Hepatocyte (in vitro differentiated cells): ENCODE data around the gene VPS37C.
"Not testable (repeated sequence)": the region's sequence is repeated elsewhere in the genome, so short reads cannot be mapped to it uniquely, and the experiment has no call there.

Source experiments
- CTCF ChIP-seq: fragments of 200-600 bp; sonication (generic); IDR thresholded peaks from 2 replicates; pipeline ENCODE4 v1.5.1; 2016; ENCODE audit warnings: antibody characterized with exemption, mild to moderate bottlenecking; ENCODE audit not compliant: poor library complexity
- EZH2 ChIP-seq: fragments of 200-600 bp; sonication (generic); IDR thresholded peaks from 2 replicates; pipeline ENCODE4 v1.6.1; 2016; ENCODE audit warnings: antibody characterized with exemption, mild to moderate bottlenecking, borderline replicate concordance
- EZH2phosphoT487 ChIP-seq: fragments of 200-600 bp; sonication (generic); IDR thresholded peaks from one replicate; pipeline ENCODE4 v1.6.1; 2018; ENCODE audit warnings: antibody characterized with exemption, mild to moderate bottlenecking, low read depth, moderate library complexity; ENCODE audit not compliant: unreplicated experiment, severe bottlenecking

- TF ChIP-seq EZH2phosphoT487, CTCF, EZH2: not testable (repeated sequence)
Measured at GRCh38 chr11:61098261-61098660, 63.0 kb downstream of the VPS37C start.
